Gastroesophageal sphincter (tissue), 4 donors: Measurements from ENCODE around the gene SYNJ2. TPM values are rescaled to one million over a fixed set of nuclear protein-coding genes. Genes with fewer than 3 reads are reported as not detected.
A peak's percentile ranks its signal among the peaks of the same experiment; 100 is the strongest.

Source experiments
- ATAC-seq: fragments of 150-250 bp; one replicate; pipeline ENCODE4 v1.9.1; 2016; ENCODE audit warnings: mild to moderate bottlenecking, moderate library complexity
- H3K27ac ChIP-seq, 4 donors: fragments of 200-600 bp; sonication (generic) in 3 of 4; 1 replicate in 3 of 4; 2 replicates in 1 of 4; pipeline ENCODE4 v1.5.1; 2016 to 2019
- H3K27me3 ChIP-seq: fragments of 200-600 bp; sonication (generic); one replicate; pipeline ENCODE4 v1.5.1; 2019
- H3K36me3 ChIP-seq, 2 donors: fragments of 200-600 bp; sonication (generic); one replicate each; pipeline ENCODE4 v1.5.1; 2019; ENCODE audit warnings: control low read depth in 1 of 2
- H3K4me1 ChIP-seq, 3 donors: fragments of 200-600 bp; sonication (generic); 1 replicate in 2 of 3; 2 replicates in 1 of 3; pipeline ENCODE4 v1.5.1; 2016 to 2019; ENCODE audit warnings: control low read depth in 2 of 3
- H3K4me3 ChIP-seq, 2 donors: fragments of 200-600 bp; sonication (generic); one replicate each; pipeline ENCODE4 v1.5.1; 2019; ENCODE audit warnings: mild to moderate bottlenecking in 1 of 2, moderate library complexity in 1 of 2
- H3K9me3 ChIP-seq, 3 donors: fragments of 200-600 bp; sonication (generic); one replicate each; pipeline ENCODE4 v1.5.1; 2017 to 2019; ENCODE audit warnings: control low read depth in 2 of 3
- CTCF ChIP-seq, 4 experiments: fragments of 200-600 bp in 2 of 4; fragments of 450-650 bp in 2 of 4; sonication (generic) in 1 of 4; IDR thresholded peaks; one replicate each; pipeline ENCODE4 v1.5.1; 2017 to 2019; ENCODE audit warnings: antibody characterized with exemption in 4 of 4, mild to moderate bottlenecking in 2 of 4, moderate library complexity in 2 of 4
- EP300 ChIP-seq: sonication (generic); formaldehyde crosslinking; IDR thresholded peaks from one replicate; pipeline ENCODE4 v1.6.1; 2017; ENCODE audit warnings: antibody characterized with exemption, mild to moderate bottlenecking
- POLR2A ChIP-seq, 2 donors: fragments of 450-650 bp; IDR thresholded peaks; one replicate each; pipeline ENCODE4 v1.6.1; 2017; ENCODE audit warnings: antibody characterized with exemption in 2 of 2, mild to moderate bottlenecking in 2 of 2, moderate library complexity in 1 of 2
- POLR2AphosphoS5 ChIP-seq: sonication (generic); formaldehyde crosslinking; IDR thresholded peaks from one replicate; pipeline ENCODE4 v1.6.1; 2017; ENCODE audit warnings: antibody characterized with exemption
- WGBS, 2 donors: methylation state at CpG; one replicate each; pipeline ENCODE4 v1.1.5; 2018; ENCODE audit warnings: low coverage in 1 of 2; 5-methylcytosine and 5-hydroxymethylcytosine counted together
- total RNA-seq, 4 donors: library from RNA; depleted of rRNA; stranded (reverse); fragments of >200 nt; gene quantifications; one replicate each; pipeline ENCODE4 v1.1.0, GENCODE V29; 2016

SYNJ2 gene
- total RNA-seq, 4 donors from 2014 or later = 19.9 to 27.9 (median 21.6) TPM

GRCh38 chr6:158069800-158070195 lies 88.1 kb downstream of the SYNJ2 start:
- H3K4me3 ChIP-seq = no peak overlapping the region
- H3K27ac ChIP-seq = peak overlapping the region in 3 of 4 donors; percentile 35 to 63 (median 39)
- peaks cover 0 to 78% of the 10 kb centered on the region in 2 donors for H3K36me3 ChIP-seq
- 53 to 64% methylated on average over 3 to 4 of the region's 6 CpGs for WGBS, 2 donors
- no peak for ATAC-seq
- no peaks in the 10 kb centered on the region for H3K9me3 ChIP-seq
- no peaks in the 10 kb centered on the region for H3K27me3 ChIP-seq
- H3K4me1 ChIP-seq = peaks cover 0 to 21% (median 0%) of the 10 kb centered on the region in 3 donors
- TF ChIP-seq EP300 = no peak
- no peak for TF ChIP-seq CTCF (IDR thresholded peaks at IDR 0.05)
- no peak for TF ChIP-seq POLR2A (IDR thresholded peaks at IDR 0.05)
- no peak for TF ChIP-seq POLR2AphosphoS5

DNA sequence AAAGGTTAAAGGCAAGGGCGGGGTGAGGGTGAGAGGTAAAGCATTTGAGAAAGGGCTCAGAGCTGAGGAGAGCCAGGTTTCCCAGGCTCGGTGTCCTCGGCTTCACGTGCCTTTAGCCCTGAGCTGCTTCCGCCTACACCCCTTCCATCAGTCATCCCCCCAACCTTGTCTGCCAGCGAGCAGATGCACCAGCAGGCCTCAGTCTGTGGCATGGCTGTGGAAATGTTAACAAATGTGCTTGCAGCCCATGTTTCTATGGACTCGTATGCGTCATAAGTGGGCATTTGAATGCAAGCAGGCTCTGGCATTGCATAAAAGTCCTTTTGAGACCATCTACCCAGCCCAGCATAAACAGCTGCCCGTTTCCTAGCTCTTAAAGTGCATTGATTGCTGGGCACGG lies 88.8 kb downstream of the SYNJ2 start:
- Histone ChIP-seq H3K9me3 (no peaks in the 10 kb centered on the region), H3K36me3 (peaks cover 0 to 76% of the 10 kb centered on the region in 2 donors), H3K27ac (peak overlapping the region in 3 of 4 donors; percentile 35 to 63 (median 39)), H3K4me3 (no peak overlapping the region), H3K27me3 (no peaks in the 10 kb centered on the region), H3K4me1 (peaks cover 0 to 21% (median 0%) of the 10 kb centered on the region in 3 donors)
- ATAC-seq = no peak
- WGBS, 2 donors = 90% methylated on average over 9 of the region's 10 CpGs; no CpG with 5 or more reads in 1 of the 2 donors
- TF ChIP-seq POLR2A (IDR thresholded peaks at IDR 0.05) (no peak), EP300 (no peak)

DNA sequence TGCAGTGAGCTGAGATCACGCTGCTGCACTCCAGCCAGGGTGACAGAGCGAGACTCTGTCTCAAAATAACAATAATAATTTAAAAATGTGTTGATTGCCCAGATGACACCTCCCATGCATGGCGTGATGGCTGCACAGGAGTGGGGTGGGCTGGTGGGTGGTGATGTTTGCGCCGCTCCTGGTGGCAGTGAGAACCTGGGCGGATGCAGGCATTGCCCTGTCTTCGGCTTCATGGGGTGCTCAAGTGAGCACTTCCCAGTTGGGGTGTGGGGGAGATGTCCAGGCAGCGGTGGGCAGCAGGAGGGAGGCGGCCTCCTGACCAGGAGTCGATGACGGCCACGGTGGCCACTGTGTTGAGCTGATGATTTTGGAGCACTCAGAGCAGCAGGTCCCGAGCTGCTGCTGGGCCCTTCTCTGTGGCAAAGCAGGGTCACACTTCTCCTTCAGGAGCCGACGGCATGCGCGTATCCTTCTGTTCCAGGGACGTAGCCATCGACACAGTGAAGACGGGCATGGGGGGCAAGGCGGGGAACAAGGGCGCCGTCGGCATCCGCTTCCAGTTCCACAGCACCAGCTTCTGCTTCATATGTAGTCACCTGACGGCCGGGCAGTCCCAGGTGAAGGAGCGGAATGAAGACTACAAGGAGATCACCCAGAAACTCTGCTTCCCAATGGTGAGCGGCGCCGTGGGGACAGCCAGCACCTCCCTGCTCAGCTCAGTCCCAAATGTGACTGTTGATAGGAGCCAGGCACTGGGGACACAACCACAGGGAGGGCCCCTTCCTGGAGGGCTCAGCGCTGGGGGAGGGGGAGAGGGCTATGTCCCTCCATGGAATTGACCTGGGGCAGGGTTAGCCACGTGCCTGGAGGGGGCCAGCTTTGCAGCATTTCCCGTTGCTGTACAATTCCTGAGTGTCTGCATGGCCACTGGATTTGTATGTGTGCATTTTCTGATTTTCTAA lies 89.7 kb downstream of the SYNJ2 start:
- Histone ChIP-seq H3K4me3 (no peak overlapping the region), H3K27ac (peak overlapping the region in 2 of 4 donors; percentile 14 to 41), H3K36me3 (peaks cover 0 to 76% of the 10 kb centered on the region in 2 donors), H3K9me3 (no peaks in the 10 kb centered on the region), H3K27me3 (no peaks in the 10 kb centered on the region), H3K4me1 (peaks cover 0 to 21% (median 0%) of the 10 kb centered on the region in 3 donors)
- TF ChIP-seq EP300 = no peak
- TF ChIP-seq POLR2AphosphoS5 = no peak
- no peak for TF ChIP-seq POLR2A (IDR thresholded peaks at IDR 0.05)
- TF ChIP-seq CTCF (IDR thresholded peaks at IDR 0.05) = no peak
- WGBS, 2 donors = 60 to 62% methylated on average over 5 to 8 of the region's 34 CpGs
- no peak for ATAC-seq

DNA sequence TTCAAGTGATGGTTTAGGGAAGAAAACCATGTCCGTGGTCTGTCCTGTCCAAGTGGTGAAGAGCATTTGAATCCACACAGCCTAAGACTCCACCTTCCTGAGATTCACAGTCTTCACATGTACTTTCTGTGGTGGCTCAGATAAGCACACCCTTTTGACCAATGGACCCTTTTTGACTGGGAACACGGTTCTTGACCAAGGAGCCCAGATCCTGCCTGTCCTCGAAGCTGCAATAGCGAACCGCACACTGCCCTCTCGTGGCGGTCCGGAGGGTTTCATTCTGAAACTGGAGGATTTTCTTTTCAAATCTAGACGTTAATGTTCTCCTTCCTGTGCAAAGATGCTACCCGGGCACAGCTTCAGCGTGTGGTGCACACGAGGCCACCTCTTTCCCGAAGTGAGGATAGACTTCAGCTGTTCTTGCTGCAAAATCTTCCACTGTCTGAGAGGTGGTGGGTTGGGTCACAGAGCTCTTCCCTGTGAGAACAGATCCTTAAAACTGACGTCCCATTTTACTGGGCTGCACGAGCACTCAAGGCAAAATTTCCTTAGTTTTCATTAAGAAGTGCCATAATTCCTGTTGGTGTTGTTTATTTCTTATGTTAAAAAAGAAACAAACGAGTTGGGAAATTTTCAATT lies 90.5 kb downstream of the SYNJ2 start:
- peaks cover 0 to 21% (median 0%) of the 10 kb centered on the region in 3 donors for H3K4me1 ChIP-seq
- H3K4me3 ChIP-seq = no peak overlapping the region
- no peaks in the 10 kb centered on the region for H3K27me3 ChIP-seq
- H3K9me3 ChIP-seq = no peaks in the 10 kb centered on the region
- 19 to 41% methylated on average over 5 to 10 of the region's 16 CpGs for WGBS, 2 donors
- H3K27ac ChIP-seq = peak overlapping the region in 2 of 4 donors; percentile 14 to 41
- peak; percentile 59 for ATAC-seq
- H3K36me3 ChIP-seq = peaks cover 0 to 76% of the 10 kb centered on the region in 2 donors
- no peak for TF ChIP-seq EP300
- peak; percentile 77 to 89 (median 84) for TF ChIP-seq CTCF (IDR thresholded peaks at IDR 0.05)
- TF ChIP-seq POLR2AphosphoS5 = peak; percentile 21
- no peak for TF ChIP-seq POLR2A (IDR thresholded peaks at IDR 0.05)

- no peak for TF ChIP-seq EP300
- TF ChIP-seq CTCF (IDR thresholded peaks at IDR 0.05) = no peak
- no peak for TF ChIP-seq POLR2A (IDR thresholded peaks at IDR 0.05)
- no peak for TF ChIP-seq POLR2AphosphoS5
- Histone ChIP-seq H3K27ac (no peak overlapping the region), H3K4me1 (peaks cover 0 to 14% (median 0%) of the 10 kb centered on the region in 3 donors), H3K27me3 (no peaks in the 10 kb centered on the region), H3K4me3 (no peak overlapping the region), H3K9me3 (no peaks in the 10 kb centered on the region), H3K36me3 (peaks cover 0 to 77% of the 10 kb centered on the region in 2 donors)
- no peak for ATAC-seq
- 60 to 86% methylated on average over 1 of the region's 3 CpGs for WGBS, 2 donors
Observed at GRCh38 chr6:158073776-158074175, 92.1 kb downstream of the SYNJ2 start.
